HCT116 (cell line): ENCODE measurements around the gene AP2A1. TPM values are rescaled to one million over a fixed set of nuclear protein-coding genes. Genes with fewer than 3 reads are reported as not detected.

Experiments used
- ATAC-seq: fragments of 200-7000 bp; cut with Tn5 transposase; 2 replicates; pipeline ENCODE4 v1.9.1; 2020; ENCODE audit warnings: mild to moderate bottlenecking, moderate library complexity
- BruUV-seq: library from RNA; stranded (reverse); fragments of 400-500 nt; replicated peaks from 2 replicates; lab custom pipeline; 2021; lab: Mats Ljungman, UMichigan
- CTCF ChIA-PET: fragments of 300-600 bp; sonication (Branson Sonifier 250); formaldehyde crosslinking; loops from one replicate; lab custom pipeline; 2021; ENCODE audit warnings: antibody characterized with exemption; lab: Charles Lee
- POLR2A ChIA-PET: fragments of 300-600, 350-600 bp; sonication (Branson Sonifier 250); formaldehyde crosslinking; loops from one replicate; lab custom pipeline; 2021; ENCODE audit warnings: antibody characterized with exemption; lab: Charles Lee
- RAD21 ChIA-PET, 2 experiments: fragments of 300-600 bp; sonication (Branson Sonifier 250); formaldehyde crosslinking; loops; one replicate each; lab custom pipeline; 2023; ENCODE audit warnings: low total read pairs in 2 of 2; ENCODE audit not compliant: uncharacterized antibody in 2 of 2, unreplicated experiment in 2 of 2, low non-redundant PET in 1 of 2; lab: Charles Lee
- DNase-seq: peaks from one replicate; pipeline ENCODE4 v3.0.0-alpha.2; 2010; ENCODE audit warnings: low read depth, low spot score
- H2AFZ ChIP-seq: fragments of 200-600 bp; shearing (Covaris generic), sonication (generic); 2 replicates; pipeline ENCODE4 v1.6.1; 2017; ENCODE audit warnings: low read depth, mixed run types, mixed read lengths, antibody characterized with exemption, low read length; ENCODE audit not compliant: poor library complexity, severe bottlenecking
- H3K27ac ChIP-seq: 2 replicates; pipeline ENCODE4 v1.5.1; 2012; ENCODE audit warnings: low read depth, low read length
- H3K27me3 ChIP-seq: fragments of 200-600 bp; sonication (generic); 2 replicates; pipeline ENCODE4 v1.6.1; 2016; ENCODE audit warnings: mixed run types, low read length, mixed read lengths; ENCODE audit not compliant: insufficient read depth
- H3K36me3 ChIP-seq, 2 experiments: fragments of 200-500 bp in 1 of 2; fragments of 200-600 bp in 1 of 2; sonication (Bioruptor generic) in 1 of 2; sonication (generic) in 1 of 2; 2 replicates each; pipeline versions ENCODE4 v1.5.1 to v1.6.1; 2014 to 2016; ENCODE audit warnings: low read length in 2 of 2, inconsistent platforms in 1 of 2, mixed read lengths in 1 of 2, mixed run types in 1 of 2; ENCODE audit not compliant: insufficient read depth in 2 of 2, control insufficient read depth in 1 of 2
- H3K4me1 ChIP-seq, 2 experiments: fragments of 200-600 bp in 1 of 2; sonication (generic) in 1 of 2; 2 replicates each; pipeline versions ENCODE4 v1.5.1 to v1.6.1; 2012 to 2017; ENCODE audit warnings: low read length in 2 of 2, inconsistent platforms in 1 of 2, mild to moderate bottlenecking in 1 of 2, mixed read lengths in 1 of 2, mixed run types in 1 of 2, moderate library complexity in 1 of 2; ENCODE audit not compliant: insufficient read depth in 2 of 2, control insufficient read depth in 1 of 2
- H3K4me2 ChIP-seq: fragments of 200-600 bp; sonication (generic); 2 replicates; pipeline ENCODE4 v1.6.1; 2017; ENCODE audit warnings: mixed run types, low read length, mixed read lengths
- H3K4me3 ChIP-seq, 2 experiments: fragments of 200-600 bp in 1 of 2; sonication (generic) in 1 of 2; replicated peaks in 1 of 2; 2 replicates each; pipeline ENCODE4 v1.5.1; 2011 to 2016; ENCODE audit warnings: low read length in 2 of 2, control low read depth in 1 of 2, low read depth in 1 of 2, mild to moderate bottlenecking in 1 of 2, mixed read lengths in 1 of 2, mixed run types in 1 of 2
- H3K79me2 ChIP-seq: fragments of 200-600 bp; sonication (generic); 2 replicates; pipeline ENCODE4 v1.6.1; 2017; ENCODE audit warnings: mild to moderate bottlenecking, mixed run types, low read length, moderate library complexity, mixed read lengths; ENCODE audit not compliant: insufficient read depth
- H3K9ac ChIP-seq: fragments of 200-600 bp; sonication (generic); 2 replicates; pipeline ENCODE4 v1.6.1; 2016; ENCODE audit warnings: low read length, mixed read lengths
- H3K9me2 ChIP-seq: fragments of 200-600 bp; sonication (generic), shearing (Covaris generic); 2 replicates; pipeline ENCODE4 v1.6.1; 2017; ENCODE audit warnings: mixed run types, mild to moderate bottlenecking, moderate library complexity; ENCODE audit not compliant: insufficient read depth
- H3K9me3 ChIP-seq, 2 experiments: fragments of 200-500 bp in 1 of 2; fragments of 200-600 bp in 1 of 2; sonication (Bioruptor generic) in 1 of 2; sonication (generic) in 1 of 2; 2 replicates each; pipeline ENCODE4 v1.6.1; 2014 to 2017; ENCODE audit warnings: low read length in 2 of 2, mixed read lengths in 2 of 2, inconsistent platforms in 1 of 2, low read depth in 1 of 2, mild to moderate bottlenecking in 1 of 2, mixed run types in 1 of 2, moderate library complexity in 1 of 2; ENCODE audit not compliant: control insufficient read depth in 1 of 2, insufficient read depth in 1 of 2
- H4K20me1 ChIP-seq: fragments of 200-600 bp; sonication (generic), shearing (Covaris generic); 2 replicates; pipeline ENCODE4 v1.6.1; 2017; ENCODE audit warnings: mixed run types, mild to moderate bottlenecking, moderate library complexity; ENCODE audit not compliant: insufficient read depth
- ATF3 ChIP-seq: IDR thresholded peaks from 2 replicates; pipeline ENCODE4 v1.6.1; 2012
- CBX3 ChIP-seq: IDR thresholded peaks from 2 replicates; pipeline ENCODE4 v1.6.1; 2012; ENCODE audit warnings: low read depth
- CEBPB ChIP-seq: IDR thresholded peaks from 2 replicates; pipeline ENCODE4 v1.6.1; 2012; ENCODE audit warnings: low read depth
- CTCF ChIP-seq, 3 experiments: fragments of 200-600 bp in 1 of 3; sonication (generic) in 1 of 3; IDR thresholded peaks in 2 of 3; conservative IDR thresholded peaks in 1 of 3; 2 replicates each; pipeline ENCODE4 v1.5.1; 2012 to 2017; ENCODE audit warnings: low read depth in 2 of 3, low read length in 2 of 3, antibody characterized with exemption in 1 of 3, borderline replicate concordance in 1 of 3, control low read depth in 1 of 3, mild to moderate bottlenecking in 1 of 3, mixed read lengths in 1 of 3, mixed run types in 1 of 3, moderate library complexity in 1 of 3; ENCODE audit not compliant: insufficient read depth in 1 of 3
- EGR1 ChIP-seq: IDR thresholded peaks from 2 replicates; pipeline ENCODE4 v1.6.1; 2012; ENCODE audit warnings: low read depth
- ELF1 ChIP-seq: IDR thresholded peaks from 2 replicates; pipeline ENCODE4 v1.6.1; 2012; ENCODE audit warnings: low read depth, borderline replicate concordance
- EZH2 ChIP-seq: fragments of 200-600 bp; sonication (generic); IDR thresholded peaks from 2 replicates; pipeline ENCODE4 v1.6.1; 2017; ENCODE audit warnings: antibody characterized with exemption, mixed run types
- EZH2phosphoT487 ChIP-seq: fragments of 200-600 bp; IDR thresholded peaks from 2 replicates; pipeline ENCODE4 v1.6.1; 2018; ENCODE audit warnings: antibody characterized with exemption, borderline replicate concordance
- FOSL1 ChIP-seq: IDR thresholded peaks from 2 replicates; pipeline ENCODE4 v1.6.1; 2012; ENCODE audit warnings: low read depth
- JUND ChIP-seq: IDR thresholded peaks from 2 replicates; pipeline ENCODE4 v1.6.1; 2012
- MAX ChIP-seq: IDR thresholded peaks from 2 replicates; pipeline ENCODE4 v1.6.1; 2012
- POLR2AphosphoS5 ChIP-seq: IDR thresholded peaks from 2 replicates; pipeline ENCODE4 v1.6.1; 2011; ENCODE audit warnings: mild to moderate bottlenecking, low read depth, low read length, moderate library complexity
- REST ChIP-seq: IDR thresholded peaks from 2 replicates; pipeline ENCODE4 v1.6.1; 2012; ENCODE audit warnings: low read depth
- SIN3A ChIP-seq: IDR thresholded peaks from 2 replicates; pipeline ENCODE4 v1.6.1; 2012; ENCODE audit warnings: low read depth
- SP1 ChIP-seq: IDR thresholded peaks from 2 replicates; pipeline ENCODE4 v1.6.1; 2012; ENCODE audit warnings: low read depth
- SRF ChIP-seq: IDR thresholded peaks from 2 replicates; pipeline ENCODE4 v1.6.1; 2012; ENCODE audit warnings: low read depth
- TCF7L2 ChIP-seq: IDR thresholded peaks from 2 replicates; pipeline ENCODE4 v1.7.0; 2011; ENCODE audit warnings: borderline replicate concordance, inconsistent platforms; ENCODE audit not compliant: insufficient read depth, insufficient read length; ENCODE audit errors: extremely low read depth
- YY1 ChIP-seq: IDR thresholded peaks from 2 replicates; pipeline ENCODE4 v1.6.1; 2011; ENCODE audit warnings: low read length, low read depth, moderate library complexity, mild to moderate bottlenecking; ENCODE audit not compliant: insufficient replicate concordance; ENCODE audit errors: extremely low read depth
- ZBTB33 ChIP-seq: IDR thresholded peaks from 2 replicates; pipeline ENCODE4 v1.6.1; 2011; ENCODE audit warnings: mild to moderate bottlenecking, low read length, moderate library complexity; ENCODE audit not compliant: insufficient replicate concordance; ENCODE audit errors: extremely low read depth
- ZFX ChIP-seq: fragments of 450-650 bp; IDR thresholded peaks from 2 replicates; pipeline ENCODE4 v1.6.1; 2017
- intact Hi-C: fragments of 100-400 bp; cut with micrococcal nuclease; formaldehyde crosslinking; loops from 2 replicates; pipeline ENCODE4 v1.10.0; 2022
- total RNA-seq: library from RNA; stranded (reverse); gene quantifications from one replicate; pipeline ENCODE4 v1.2.1, GENCODE V29; 2021; ENCODE audit not compliant: unreplicated experiment

AP2A1 gene
- total RNA-seq, 1 experiment from 2014 or later, result 102 TPM

GRCh38 chr19:49824662-49825061 is 57.9 kb downstream of the AP2A1 start:
- ChIA-PET CTCF (no interaction called here), POLR2A (no interaction called here), RAD21 (no interaction called here)
- no peak for DNase-seq
- no peaks in the 10 kb centered on the region for H4K20me1 ChIP-seq
- no peak overlapping the region for H3K4me2 ChIP-seq
- no TSS peak for BruUV-seq
- H3K9me3 ChIP-seq, result no peaks in the 10 kb centered on the region
- H3K9ac ChIP-seq, result no peak overlapping the region
- H3K36me3 ChIP-seq, result peaks cover 6 to 21% of the 10 kb centered on the region in 2 experiments; a peak in 2 of 4 replicates
- no peak overlapping the region for H3K27ac ChIP-seq
- no peaks in the 10 kb centered on the region for H3K4me1 ChIP-seq
- no peak for ATAC-seq
- intact Hi-C loops, result no loop called here
- H3K27me3 ChIP-seq, result no peaks in the 10 kb centered on the region
- peaks cover 61% of the 10 kb centered on the region for H3K79me2 ChIP-seq
- no peak for TF ChIP-seq EGR1
- TF ChIP-seq CTCF (IDR thresholded peaks at IDR 0.05 in 2 of 3, conservative IDR thresholded peaks at IDR 0.05 in 1 of 3; ENCODE audit: borderline replicate concordance in 1 of 3, insufficient read depth in 1 of 3, low read depth in 2 of 3, low read length in 2 of 3), result no peak
- TF ChIP-seq ELF1, result no peak
- TF ChIP-seq SRF, result no peak
- no peak for TF ChIP-seq CBX3
- TF ChIP-seq POLR2AphosphoS5, result no peak
- no peak for TF ChIP-seq SP1
- no peak for TF ChIP-seq TCF7L2
- TF ChIP-seq JUND, result no peak
- TF ChIP-seq ZBTB33, result no peak
- TF ChIP-seq ZFX, result no peak
- TF ChIP-seq ATF3, result no peak
- no peak for TF ChIP-seq EZH2phosphoT487
- TF ChIP-seq EZH2, result no peak
- no peak for TF ChIP-seq REST
- no peak for TF ChIP-seq FOSL1
- no peak for TF ChIP-seq SIN3A
- no peak for TF ChIP-seq MAX
- no peak for TF ChIP-seq CEBPB
- TF ChIP-seq YY1, result no peak
- no peak overlapping the region for H2AFZ ChIP-seq
- H3K4me3 ChIP-seq, result no peak overlapping the region
- no peaks in the 10 kb centered on the region for H3K9me2 ChIP-seq
